ENCODE results near the gene SIGLEC6.
"Not testable (repeated sequence)": the region's sequence is repeated elsewhere in the genome, so short reads cannot be mapped to it uniquely, and the experiment has no call there.

Gene SIGLEC6

GRCh38 chr19:51503896-51504295 is 27.6 kb downstream of the SIGLEC6 start:
- no peak for DNase-seq (ENCODE audit: low read depth)
- TF ChIP-seq, protein P1, sequence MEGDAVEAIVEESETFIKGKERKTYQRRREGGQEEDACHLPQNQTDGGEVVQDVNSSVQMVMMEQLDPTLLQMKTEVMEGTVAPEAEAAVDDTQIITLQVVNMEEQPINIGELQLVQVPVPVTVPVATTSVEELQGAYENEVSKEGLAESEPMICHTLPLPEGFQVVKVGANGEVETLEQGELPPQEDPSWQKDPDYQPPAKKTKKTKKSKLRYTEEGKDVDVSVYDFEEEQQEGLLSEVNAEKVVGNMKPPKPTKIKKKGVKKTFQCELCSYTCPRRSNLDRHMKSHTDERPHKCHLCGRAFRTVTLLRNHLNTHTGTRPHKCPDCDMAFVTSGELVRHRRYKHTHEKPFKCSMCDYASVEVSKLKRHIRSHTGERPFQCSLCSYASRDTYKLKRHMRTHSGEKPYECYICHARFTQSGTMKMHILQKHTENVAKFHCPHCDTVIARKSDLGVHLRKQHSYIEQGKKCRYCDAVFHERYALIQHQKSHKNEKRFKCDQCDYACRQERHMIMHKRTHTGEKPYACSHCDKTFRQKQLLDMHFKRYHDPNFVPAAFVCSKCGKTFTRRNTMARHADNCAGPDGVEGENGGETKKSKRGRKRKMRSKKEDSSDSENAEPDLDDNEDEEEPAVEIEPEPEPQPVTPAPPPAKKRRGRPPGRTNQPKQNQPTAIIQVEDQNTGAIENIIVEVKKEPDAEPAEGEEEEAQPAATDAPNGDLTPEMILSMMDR (IDR thresholded peaks at IDR 0.05; ENCODE audit: control insufficient read depth, extremely low read depth, insufficient read depth): no peak
- H3K4me3 ChIP-seq (ENCODE audit: low read depth, low read length): no peak overlapping the region

GRCh38 chr19:51503286-51503817 is 28.1 kb downstream of the SIGLEC6 start:
- no peak overlapping the region for H3K4me3 ChIP-seq (ENCODE audit: low read depth, low read length)
- TF ChIP-seq, protein P1 (IDR thresholded peaks at IDR 0.05; ENCODE audit: control insufficient read depth, extremely low read depth, insufficient read depth): no peak
- DNase-seq (ENCODE audit: low read depth): no peak

GRCh38 chr19:51501594-51502263 is 29.7 kb downstream of the SIGLEC6 start, which contains the start of gene SIGLEC12:
SIGLEC12 (minus strand) TSS chr19:51501800; CDS start chr19:51501733, 67 bp downstream.
- TF ChIP-seq, protein P1 (IDR thresholded peaks at IDR 0.05; ENCODE audit: control insufficient read depth, extremely low read depth, insufficient read depth): no peak
- no peak for DNase-seq (ENCODE audit: low read depth)
- no peak within 1 kb of the TSS for H3K4me3 ChIP-seq (ENCODE audit: low read depth, low read length)

DNA sequence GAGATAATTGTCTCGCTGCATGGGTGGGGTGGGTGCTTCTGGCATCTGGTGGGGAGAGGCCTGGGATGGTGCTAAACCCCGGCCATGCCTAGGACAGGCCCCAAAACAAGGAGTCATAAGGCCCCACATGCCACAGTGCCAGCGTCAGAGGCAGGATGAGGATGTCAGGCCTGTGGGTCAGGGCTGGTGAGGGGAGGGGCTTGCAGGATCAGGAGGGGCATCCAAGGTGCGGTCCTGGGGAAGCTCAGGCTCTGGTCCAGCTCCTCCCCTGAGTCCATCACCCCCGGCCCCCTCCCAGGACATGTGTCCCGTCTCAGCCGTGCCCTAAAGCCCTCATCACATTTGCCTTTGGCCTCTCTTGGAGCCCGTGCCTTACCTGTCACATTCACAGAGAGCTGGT is 30.5 kb downstream of the SIGLEC6 start:
- DNase-seq (ENCODE audit: low read depth); H3K4me3 ChIP-seq (ENCODE audit: low read depth, low read length): not testable (repeated sequence)

DNA sequence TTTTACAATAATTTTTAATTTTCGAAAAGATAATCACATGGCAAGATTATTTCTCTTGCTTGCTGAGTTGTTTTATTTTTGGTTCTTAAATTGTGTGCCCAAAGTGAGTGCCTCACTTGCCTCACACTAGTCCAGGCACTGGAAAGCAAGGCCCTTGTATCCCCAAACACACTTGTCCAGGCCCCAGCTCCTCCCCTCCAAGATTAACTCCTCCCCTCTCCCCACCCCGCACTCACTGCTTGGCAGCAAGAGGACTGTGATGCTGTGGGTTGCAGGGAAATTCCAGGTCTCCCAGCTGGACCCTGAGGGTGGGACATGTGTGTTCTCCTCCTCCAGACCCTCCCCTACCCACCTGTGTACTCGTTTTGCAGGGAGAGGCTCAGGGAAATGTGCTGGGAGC is 33.8 kb downstream of the SIGLEC6 start:
- no peak overlapping the region for H3K4me3 ChIP-seq (ENCODE audit: low read depth, low read length)
- DNase-seq (ENCODE audit: low read depth): no peak
- TF ChIP-seq, protein P1 (IDR thresholded peaks at IDR 0.05; ENCODE audit: control insufficient read depth, extremely low read depth, insufficient read depth): no peak

GRCh38 chr19:51493776-51494175 is 37.7 kb downstream of the SIGLEC6 start:
- no peak overlapping the region for H3K4me3 ChIP-seq (ENCODE audit: low read depth, low read length)
- no peak for DNase-seq (ENCODE audit: low read depth)
- TF ChIP-seq, protein P1 (IDR thresholded peaks at IDR 0.05; ENCODE audit: control insufficient read depth, extremely low read depth, insufficient read depth): no peak

DNA sequence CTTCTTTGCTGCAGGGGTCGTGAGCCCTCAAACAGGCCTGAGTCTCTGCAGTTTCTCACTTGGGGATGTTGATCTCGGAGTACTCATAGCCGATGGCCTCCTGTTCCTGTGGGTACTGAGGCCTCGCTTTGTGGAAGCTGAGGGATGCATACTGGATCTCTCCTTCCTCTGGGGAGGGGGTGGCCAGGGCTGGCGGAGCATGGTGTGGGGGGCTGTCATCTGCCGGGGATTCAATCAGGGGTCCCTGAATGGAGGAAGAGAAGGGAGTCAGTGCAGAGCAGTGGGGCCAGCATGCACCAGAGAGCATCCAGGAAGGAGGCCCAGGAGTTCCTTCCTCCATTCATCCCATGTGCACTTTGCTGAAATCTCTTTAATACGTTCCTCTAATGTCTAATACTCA is 39.9 kb downstream of the SIGLEC6 start:
- no peak for DNase-seq (ENCODE audit: low read depth)
- TF ChIP-seq, protein P1 (IDR thresholded peaks at IDR 0.05; ENCODE audit: control insufficient read depth, extremely low read depth, insufficient read depth): no peak
- no peak overlapping the region for H3K4me3 ChIP-seq (ENCODE audit: low read depth, low read length)

Data from LNCaP clone FGC (cell line).